ENCODE data around the gene ULK3.
A peak's percentile ranks its signal among the peaks of the same experiment; 100 is the strongest.

The ULK3 gene

DNA sequence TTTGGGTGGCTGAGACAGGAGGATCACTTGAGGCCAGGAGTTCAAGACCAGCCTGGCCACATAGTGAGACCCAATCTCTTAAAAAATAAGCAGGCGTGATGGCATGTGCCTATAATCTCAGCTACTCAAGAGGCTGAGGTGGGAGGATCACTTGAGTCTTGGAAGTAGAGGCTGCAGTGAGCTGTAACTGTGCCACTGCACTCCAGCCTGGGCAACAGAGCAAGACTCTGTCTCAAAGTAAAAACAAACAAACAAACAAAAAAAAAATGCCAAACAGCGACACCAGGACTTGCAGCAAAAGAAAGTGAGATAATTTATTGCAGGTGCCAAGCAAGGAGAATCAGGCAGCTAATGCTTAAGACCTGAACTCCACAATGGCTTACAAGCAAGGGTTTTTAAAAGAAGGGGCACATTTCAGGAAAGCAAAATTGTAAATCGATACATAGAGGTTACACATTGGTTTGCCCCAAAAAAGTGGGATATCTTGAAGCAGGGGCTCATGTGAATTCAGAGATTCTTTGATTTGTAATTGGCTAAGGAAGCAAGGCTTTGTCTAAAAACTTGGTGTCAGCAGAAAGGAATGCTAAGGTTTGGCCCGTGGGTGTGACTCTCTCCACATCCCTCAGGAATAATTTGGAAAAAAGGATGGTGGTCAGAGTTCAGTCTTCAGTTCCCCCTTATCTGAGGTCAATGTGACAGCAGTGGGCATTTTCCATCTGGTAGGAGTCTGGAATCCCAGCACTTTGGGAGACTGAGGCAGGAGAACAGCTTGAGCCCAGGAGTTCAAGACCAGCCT is 41.7 kb upstream of the ULK3 start:
- peaks cover 16% of the 10 kb centered on the region for H3K4me1 ChIP-seq (ENCODE audit: control insufficient read depth, insufficient read depth, low read length, poor library complexity, severe bottlenecking)
- no peak overlapping the region for H3K27ac ChIP-seq (ENCODE audit: low read depth, low read length, severe bottlenecking)
- peaks cover 10% of the 10 kb centered on the region for H3K9me3 ChIP-seq (ENCODE audit: control insufficient read depth, low read length)
- H3K4me3 ChIP-seq (ENCODE audit: extremely low read depth, insufficient read depth, low read length, poor library complexity, severe bottlenecking) = no peak overlapping the region
- no peaks in the 10 kb centered on the region for H3K36me3 ChIP-seq (ENCODE audit: control insufficient read depth, insufficient read depth, low read length)
- WGBS, 2 experiments (ENCODE audit: insufficient coverage in 2 of 2) = 72 to 80% methylated on average over 3 to 4 of the region's 4 CpGs

DNA sequence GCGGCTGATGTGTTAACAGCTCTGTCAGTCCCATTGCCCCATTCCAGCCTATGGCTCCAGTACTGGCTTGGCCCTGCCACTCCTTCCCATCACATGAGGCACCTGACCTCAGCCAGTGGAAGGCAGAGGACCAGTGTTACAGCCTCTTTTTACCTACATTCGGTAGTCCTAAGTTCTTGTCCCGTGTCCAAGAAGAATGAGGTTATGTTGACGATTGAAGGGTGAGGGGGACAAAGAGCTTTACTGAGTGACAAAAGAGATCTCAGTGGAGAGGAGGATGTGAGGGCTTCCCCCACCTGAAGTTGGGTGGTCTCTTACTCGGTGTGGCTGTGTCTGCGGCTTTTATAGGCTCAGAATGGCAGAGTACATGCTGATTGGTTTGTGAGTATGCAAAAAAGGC is 39.6 kb upstream of the ULK3 start:
- H3K9me3 ChIP-seq (ENCODE audit: control insufficient read depth, low read length) = peaks cover 10% of the 10 kb centered on the region
- no peak overlapping the region for H3K27ac ChIP-seq (ENCODE audit: low read depth, low read length, severe bottlenecking)
- peaks cover 4% of the 10 kb centered on the region for H3K4me1 ChIP-seq (ENCODE audit: control insufficient read depth, insufficient read depth, low read length, poor library complexity, severe bottlenecking)
- H3K36me3 ChIP-seq (ENCODE audit: control insufficient read depth, insufficient read depth, low read length) = no peaks in the 10 kb centered on the region
- 90 to 95% methylated on average over 6 of the region's 6 CpGs for WGBS, 2 experiments (ENCODE audit: insufficient coverage in 2 of 2)
- no peak overlapping the region for H3K4me3 ChIP-seq (ENCODE audit: extremely low read depth, insufficient read depth, low read length, poor library complexity, severe bottlenecking)

DNA sequence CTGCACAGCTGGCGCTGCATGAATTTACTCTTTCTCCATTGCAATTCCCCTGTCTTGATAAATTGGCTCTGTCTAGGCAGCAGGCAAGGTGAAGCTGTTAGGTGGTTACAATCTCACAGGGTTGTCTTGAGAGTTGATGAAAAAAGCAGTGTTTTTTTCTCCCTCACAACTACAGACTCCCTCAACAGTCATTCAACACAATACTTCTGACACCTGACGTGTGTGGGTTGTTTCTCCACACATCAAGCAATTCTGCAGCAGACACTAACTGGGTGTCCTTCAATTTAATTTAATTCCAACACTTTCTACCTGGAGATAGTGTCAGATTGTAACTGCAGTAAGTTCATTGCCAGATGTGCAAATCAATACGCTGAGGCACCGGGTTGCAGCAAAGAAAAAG is 35.3 kb upstream of the ULK3 start:
- H3K27ac ChIP-seq (ENCODE audit: low read depth, low read length, severe bottlenecking) = no peak overlapping the region
- 80 to 100% methylated on average over 1 to 2 of the region's 4 CpGs for WGBS, 2 experiments (ENCODE audit: insufficient coverage in 2 of 2)
- H3K36me3 ChIP-seq (ENCODE audit: control insufficient read depth, insufficient read depth, low read length) = no peaks in the 10 kb centered on the region
- peaks cover 10% of the 10 kb centered on the region for H3K9me3 ChIP-seq (ENCODE audit: control insufficient read depth, low read length)
- H3K4me1 ChIP-seq (ENCODE audit: control insufficient read depth, insufficient read depth, low read length, poor library complexity, severe bottlenecking) = peaks cover 4% of the 10 kb centered on the region
- H3K4me3 ChIP-seq (ENCODE audit: extremely low read depth, insufficient read depth, low read length, poor library complexity, severe bottlenecking) = no peak overlapping the region

DNA sequence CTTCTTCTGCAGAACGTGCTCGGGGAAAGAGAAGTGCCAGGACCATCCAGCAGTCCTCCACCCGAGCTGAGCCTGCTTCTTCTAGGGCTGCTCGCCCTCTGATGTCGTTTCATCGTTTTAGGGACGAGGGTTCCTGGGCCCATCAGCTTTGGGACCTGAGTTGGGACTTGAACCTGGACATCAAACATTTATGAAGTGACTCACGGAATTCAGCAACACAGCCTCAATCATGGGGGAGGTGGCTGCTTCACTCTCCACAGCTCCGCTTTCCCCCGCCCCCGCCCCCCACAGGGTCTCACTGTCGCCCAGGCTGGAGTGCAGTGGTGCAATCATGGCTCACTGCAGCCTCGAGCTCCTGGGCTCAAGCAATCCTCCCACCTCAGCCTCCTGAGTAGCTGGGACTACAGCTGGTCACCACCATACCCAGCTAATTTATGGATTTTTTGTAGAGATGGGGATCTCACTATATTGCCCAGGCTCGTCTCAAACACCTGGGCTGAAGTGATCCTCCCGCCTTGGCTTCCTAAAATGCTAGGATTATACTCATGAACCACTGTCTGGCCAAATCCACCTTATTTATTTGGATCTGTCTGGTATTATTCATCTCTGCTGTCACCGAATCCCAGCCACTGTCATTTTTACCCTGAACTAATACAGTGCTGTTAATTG is 30.9 kb upstream of the ULK3 start:
- Histone ChIP-seq H3K4me1 (ENCODE audit: control insufficient read depth, insufficient read depth, low read length, poor library complexity, severe bottlenecking) (peaks cover 26% of the 10 kb centered on the region), H3K27ac (ENCODE audit: low read depth, low read length, severe bottlenecking) (peak overlapping the region; percentile 53), H3K9me3 (ENCODE audit: control insufficient read depth, low read length) (no peaks in the 10 kb centered on the region), H3K4me3 (ENCODE audit: extremely low read depth, insufficient read depth, low read length, poor library complexity, severe bottlenecking) (peak overlapping the region; percentile 56), H3K36me3 (ENCODE audit: control insufficient read depth, insufficient read depth, low read length) (peaks cover 12% of the 10 kb centered on the region)
- WGBS, 2 experiments (ENCODE audit: insufficient coverage in 2 of 2) = 41% methylated on average over 10 to 13 of the region's 16 CpGs

DNA sequence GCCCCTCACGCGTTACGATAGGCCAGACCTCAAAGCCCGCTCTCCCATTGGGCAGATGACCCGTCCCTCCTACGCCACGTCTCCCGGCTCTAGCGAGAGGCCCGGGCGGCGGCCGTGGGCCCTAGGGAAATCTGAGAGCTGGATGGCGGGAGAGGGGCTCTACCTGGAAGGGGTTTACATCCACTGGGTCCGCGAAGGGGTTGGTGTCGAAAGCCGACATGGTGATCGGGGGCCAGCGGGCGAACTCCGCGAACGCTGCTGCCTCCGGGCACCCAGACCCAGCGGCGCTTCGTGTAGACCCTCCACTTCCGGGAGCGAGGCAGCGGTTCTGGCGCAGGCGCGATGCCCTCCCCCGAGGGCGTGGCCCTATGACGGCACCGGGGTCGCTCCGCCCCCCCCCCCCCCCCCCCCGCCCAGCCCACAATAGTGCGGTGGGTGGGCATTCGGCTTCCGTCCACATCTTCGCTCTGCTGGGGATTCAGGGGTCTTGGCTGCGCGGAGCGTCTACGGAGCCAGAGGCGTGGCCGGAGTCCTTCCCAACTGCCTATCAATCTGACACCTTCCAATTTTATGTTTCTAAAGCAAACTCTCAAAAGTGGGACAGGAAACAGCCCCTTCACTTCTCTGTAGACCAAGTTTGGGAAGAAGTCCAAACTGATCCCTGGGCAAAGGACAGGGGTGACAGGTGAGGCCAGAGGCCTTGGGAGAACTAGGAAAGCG is 30.2 kb upstream of the ULK3 start, which contains the start of gene SCAMP2:
SCAMP2 (minus strand) TSS at position 330 of the 720 bp plus-strand sequence; CDS start at position 220, 110 bp downstream.
- Histone ChIP-seq H3K36me3 (ENCODE audit: control insufficient read depth, insufficient read depth, low read length) (peaks cover 19% of the 10 kb centered on the region), H3K4me1 (ENCODE audit: control insufficient read depth, insufficient read depth, low read length, poor library complexity, severe bottlenecking) (peaks cover 26% of the 10 kb centered on the region), H3K27ac (ENCODE audit: low read depth, low read length, severe bottlenecking) (peak within 1 kb of the TSS; percentile 96), H3K4me3 (ENCODE audit: extremely low read depth, insufficient read depth, low read length, poor library complexity, severe bottlenecking) (peak within 1 kb of the TSS; percentile 56), H3K9me3 (ENCODE audit: control insufficient read depth, low read length) (peaks cover 4% of the 10 kb centered on the region)
- 1 to 2% methylated on average over 26 to 28 of the region's 52 CpGs for WGBS, 2 experiments (ENCODE audit: insufficient coverage in 2 of 2)

DNA sequence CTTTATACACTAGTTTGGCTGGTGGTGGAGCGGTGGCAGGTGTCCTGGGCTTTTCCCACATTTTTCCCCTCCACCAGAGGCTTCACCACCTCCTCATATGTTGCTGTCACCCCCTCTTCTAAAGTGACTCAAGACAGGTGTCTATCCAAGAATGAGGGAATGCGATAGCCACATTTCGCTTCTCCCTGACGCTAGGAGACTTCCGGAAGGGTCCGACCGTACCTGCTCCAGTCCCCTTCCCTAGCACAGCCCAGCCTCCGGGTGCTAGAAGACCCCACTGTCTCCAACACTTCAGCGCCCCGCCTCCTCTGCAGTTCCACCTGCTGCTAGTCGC is 29.7 kb upstream of the ULK3 start:
- H3K4me1 ChIP-seq (ENCODE audit: control insufficient read depth, insufficient read depth, low read length, poor library complexity, severe bottlenecking) = peaks cover 26% of the 10 kb centered on the region
- peak overlapping the region; percentile 96 for H3K27ac ChIP-seq (ENCODE audit: low read depth, low read length, severe bottlenecking)
- H3K36me3 ChIP-seq (ENCODE audit: control insufficient read depth, insufficient read depth, low read length) = peaks cover 25% of the 10 kb centered on the region
- 0 to 1% methylated on average over 10 of the region's 11 CpGs for WGBS, 2 experiments (ENCODE audit: insufficient coverage in 2 of 2)
- peak overlapping the region; percentile 56 for H3K4me3 ChIP-seq (ENCODE audit: extremely low read depth, insufficient read depth, low read length, poor library complexity, severe bottlenecking)
- peaks cover 8% of the 10 kb centered on the region for H3K9me3 ChIP-seq (ENCODE audit: control insufficient read depth, low read length)

DNA sequence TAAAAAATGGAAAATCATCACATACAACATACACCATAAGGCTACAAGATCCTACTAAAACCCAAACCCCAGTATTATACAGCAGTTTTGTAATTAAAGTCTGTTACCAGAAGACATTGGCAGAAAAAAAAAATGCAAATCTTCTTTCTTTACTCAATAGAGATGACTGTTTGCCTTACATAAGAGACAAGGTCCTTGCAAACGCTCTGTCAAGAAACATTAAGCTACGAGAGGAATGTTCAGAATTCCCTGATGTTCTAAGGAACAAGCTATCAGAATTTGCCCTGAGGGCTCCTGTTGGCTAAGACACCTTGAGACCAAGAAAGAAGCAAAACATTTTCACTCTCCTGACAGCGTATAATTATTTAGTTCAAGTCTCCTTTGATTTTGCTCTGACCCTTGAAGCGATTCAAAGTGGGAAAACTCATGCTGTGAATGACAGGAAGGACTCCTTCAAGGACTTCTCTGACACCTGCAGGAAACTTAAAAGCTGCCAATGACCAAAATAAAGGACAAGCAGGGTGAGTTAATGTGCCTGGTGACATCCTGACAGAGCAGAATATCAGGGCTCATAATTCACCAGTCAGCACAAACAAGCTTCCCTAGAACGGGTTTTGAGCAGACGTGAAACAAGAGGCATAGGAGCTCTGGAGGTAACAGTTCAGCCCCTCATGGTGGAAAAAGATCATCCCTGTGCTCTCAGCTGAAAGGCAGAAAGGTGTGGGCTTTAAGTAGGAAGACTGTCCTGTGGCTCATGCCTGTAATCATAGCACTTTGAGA is 27.7 kb upstream of the ULK3 start:
- Histone ChIP-seq H3K9me3 (ENCODE audit: control insufficient read depth, low read length) (peaks cover 10% of the 10 kb centered on the region), H3K27ac (ENCODE audit: low read depth, low read length, severe bottlenecking) (peak overlapping the region; percentile 26), H3K4me3 (ENCODE audit: extremely low read depth, insufficient read depth, low read length, poor library complexity, severe bottlenecking) (no peak overlapping the region), H3K4me1 (ENCODE audit: control insufficient read depth, insufficient read depth, low read length, poor library complexity, severe bottlenecking) (peaks cover 32% of the 10 kb centered on the region), H3K36me3 (ENCODE audit: control insufficient read depth, insufficient read depth, low read length) (peaks cover 32% of the 10 kb centered on the region)
- 49 to 68% methylated on average over 5 to 6 of the region's 6 CpGs for WGBS, 2 experiments (ENCODE audit: insufficient coverage in 2 of 2)

DNA sequence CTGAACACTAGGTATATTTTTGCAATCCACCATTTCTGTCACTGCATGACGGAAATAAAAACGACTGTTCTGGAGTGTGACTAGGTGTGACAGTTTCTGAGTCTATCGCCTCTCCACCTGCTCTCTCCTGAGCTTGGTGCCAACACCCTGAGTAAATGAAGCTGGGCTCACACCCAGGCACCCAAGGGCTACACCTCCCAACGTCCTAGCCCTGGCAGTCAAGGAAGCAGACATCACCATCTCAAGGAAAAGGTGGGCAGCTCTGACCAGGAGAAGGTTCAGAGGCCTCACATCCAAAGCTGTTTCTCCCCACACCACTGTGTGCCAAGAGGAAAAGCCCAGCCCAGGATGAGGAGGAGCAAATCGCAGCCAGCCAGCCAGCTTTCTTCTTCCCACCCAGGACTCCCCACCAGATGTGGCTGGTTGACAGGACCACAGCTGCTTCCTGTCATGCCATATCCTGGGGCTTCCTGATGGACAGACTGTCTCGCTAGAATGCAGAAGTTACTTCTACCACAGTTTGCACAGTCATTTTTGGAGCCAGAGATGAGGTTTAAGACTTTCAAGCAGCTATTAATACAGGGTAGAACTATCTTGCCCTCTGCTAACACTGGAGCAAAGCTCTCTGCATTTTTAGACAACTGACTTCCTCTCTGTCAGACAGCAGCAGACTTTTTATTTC is 26.9 kb upstream of the ULK3 start:
- WGBS, 2 experiments (ENCODE audit: insufficient coverage in 2 of 2) = 81 to 88% methylated on average over 4 to 6 of the region's 6 CpGs
- peaks cover 10% of the 10 kb centered on the region for H3K9me3 ChIP-seq (ENCODE audit: control insufficient read depth, low read length)
- peak overlapping the region; percentile 26 for H3K27ac ChIP-seq (ENCODE audit: low read depth, low read length, severe bottlenecking)
- peaks cover 32% of the 10 kb centered on the region for H3K36me3 ChIP-seq (ENCODE audit: control insufficient read depth, insufficient read depth, low read length)
- peaks cover 32% of the 10 kb centered on the region for H3K4me1 ChIP-seq (ENCODE audit: control insufficient read depth, insufficient read depth, low read length, poor library complexity, severe bottlenecking)
- H3K4me3 ChIP-seq (ENCODE audit: extremely low read depth, insufficient read depth, low read length, poor library complexity, severe bottlenecking) = no peak overlapping the region

DNA sequence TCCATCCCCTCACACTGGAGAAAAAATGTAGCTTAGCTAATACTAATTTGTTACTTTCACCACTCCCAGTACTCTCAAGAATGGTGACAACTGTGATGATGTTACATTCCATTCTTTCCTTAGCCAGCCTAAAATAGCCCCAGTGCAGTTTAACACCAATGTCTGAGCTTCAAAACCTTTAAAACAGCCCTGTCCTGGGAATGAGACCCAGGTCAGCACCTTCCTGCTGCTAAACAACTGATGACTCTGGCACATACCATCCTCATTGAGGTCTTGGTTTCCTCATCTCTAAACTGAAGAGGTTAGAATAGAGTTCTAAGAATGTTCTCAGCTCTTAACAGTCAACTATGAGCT is 26.4 kb upstream of the ULK3 start:
- Histone ChIP-seq H3K27ac (ENCODE audit: low read depth, low read length, severe bottlenecking) (no peak overlapping the region), H3K36me3 (ENCODE audit: control insufficient read depth, insufficient read depth, low read length) (peaks cover 32% of the 10 kb centered on the region), H3K4me3 (ENCODE audit: extremely low read depth, insufficient read depth, low read length, poor library complexity, severe bottlenecking) (no peak overlapping the region), H3K9me3 (ENCODE audit: control insufficient read depth, low read length) (peaks cover 10% of the 10 kb centered on the region), H3K4me1 (ENCODE audit: control insufficient read depth, insufficient read depth, low read length, poor library complexity, severe bottlenecking) (peaks cover 32% of the 10 kb centered on the region)

DNA sequence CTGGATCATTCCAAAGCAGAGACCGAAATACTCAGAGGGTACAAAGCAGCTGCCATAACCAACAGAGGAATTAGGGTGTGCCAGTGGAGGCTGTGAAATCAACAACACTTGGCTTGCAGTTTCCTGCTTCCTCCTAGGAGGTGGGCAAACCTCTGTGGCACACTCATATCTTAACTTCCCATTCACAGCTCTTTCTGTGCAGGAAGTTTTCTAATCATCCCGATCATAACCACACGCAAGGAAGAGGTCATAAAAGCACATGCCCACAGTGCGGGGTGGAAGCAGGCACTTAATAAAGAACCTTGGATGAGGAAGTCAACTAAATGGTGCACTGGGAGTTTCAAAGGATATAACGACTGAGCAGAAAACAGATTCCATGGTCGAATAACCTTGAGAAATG is 25.1 kb upstream of the ULK3 start:
- Histone ChIP-seq H3K4me3 (ENCODE audit: extremely low read depth, insufficient read depth, low read length, poor library complexity, severe bottlenecking) (no peak overlapping the region), H3K27ac (ENCODE audit: low read depth, low read length, severe bottlenecking) (no peak overlapping the region), H3K4me1 (ENCODE audit: control insufficient read depth, insufficient read depth, low read length, poor library complexity, severe bottlenecking) (peaks cover 27% of the 10 kb centered on the region), H3K9me3 (ENCODE audit: control insufficient read depth, low read length) (peaks cover 10% of the 10 kb centered on the region), H3K36me3 (ENCODE audit: control insufficient read depth, insufficient read depth, low read length) (peaks cover 32% of the 10 kb centered on the region)
- 91 to 96% methylated on average over 6 of the region's 6 CpGs for WGBS, 2 experiments (ENCODE audit: insufficient coverage in 2 of 2)
